HG02885 (cell line): ENCODE data around the gene ZFP69.
"Not testable (repeated sequence)": the region's sequence is repeated elsewhere in the genome, so short reads cannot be mapped to it uniquely, and the experiment has no call there.

Experiments used
- ATAC-seq: cut with Tn5 transposase; IDR thresholded peaks from one replicate; pipeline ENCODE4 v1.9.1; 2021; ENCODE audit warnings: mild to moderate bottlenecking; ENCODE audit not compliant: unreplicated experiment, poor library complexity

The ZFP69 gene

DNA sequence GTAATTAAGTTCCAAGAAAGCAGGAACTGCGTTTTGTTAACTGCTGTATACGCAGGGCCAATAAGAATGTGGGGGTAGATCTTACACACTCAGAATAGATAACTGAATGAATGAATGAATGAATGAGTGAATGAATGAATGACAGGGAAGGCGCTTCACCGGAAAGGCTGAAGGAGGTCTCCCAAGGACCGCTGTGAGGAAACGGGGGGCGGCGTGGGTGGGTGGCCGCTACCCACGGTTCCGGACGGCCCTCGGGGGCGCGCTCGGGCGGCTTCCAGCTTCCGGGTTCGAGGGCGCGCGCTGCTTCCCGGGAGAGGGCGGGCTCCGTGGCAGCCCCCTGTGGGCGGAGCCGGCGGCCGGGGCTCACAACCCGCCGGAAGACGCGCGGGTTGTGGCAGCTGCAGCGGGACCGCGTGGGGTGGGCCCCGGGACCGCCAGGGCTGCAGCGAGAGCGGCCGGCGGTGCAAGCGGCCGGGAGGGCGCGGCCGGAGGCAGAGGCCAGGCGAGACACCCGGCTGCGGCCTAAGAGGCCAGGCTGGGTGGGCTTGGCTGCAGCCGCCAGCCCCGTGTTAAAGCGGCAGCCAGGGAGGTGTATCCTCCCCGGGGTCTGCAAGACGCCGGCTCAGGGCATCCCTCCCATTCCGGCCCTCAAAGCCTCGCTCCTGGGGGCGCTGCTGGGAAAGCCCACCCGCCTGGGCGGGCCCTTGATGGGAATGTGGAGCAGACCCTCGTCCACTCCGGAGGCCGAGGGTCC is at the start of gene ZFP69:
TSS of gene ZFP69 (plus strand) at position 367 of the 754 bp plus-strand sequence. CDS start 2,072 bp downstream, outside the sequence.
- peak; percentile 76 for ATAC-seq

DNA sequence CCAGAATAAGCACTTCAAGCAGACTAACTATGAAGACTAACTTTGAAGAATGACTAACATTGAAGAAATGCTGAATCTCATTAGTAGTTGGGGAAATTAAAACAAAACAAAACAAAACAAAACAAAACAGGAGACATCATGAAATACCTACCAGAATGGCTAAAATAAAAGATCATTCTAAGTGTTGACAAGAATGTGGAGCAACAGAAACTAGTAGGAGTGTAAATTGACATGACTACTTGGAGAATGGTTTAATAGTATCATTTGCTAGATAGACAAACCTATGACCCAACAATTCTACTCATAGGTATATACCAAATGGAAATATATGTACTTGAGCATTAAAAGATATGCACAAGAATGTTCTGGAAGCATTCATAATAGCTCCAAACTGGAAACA is 45.7 kb upstream of the ZFP69 start:
- no peak for ATAC-seq

DNA sequence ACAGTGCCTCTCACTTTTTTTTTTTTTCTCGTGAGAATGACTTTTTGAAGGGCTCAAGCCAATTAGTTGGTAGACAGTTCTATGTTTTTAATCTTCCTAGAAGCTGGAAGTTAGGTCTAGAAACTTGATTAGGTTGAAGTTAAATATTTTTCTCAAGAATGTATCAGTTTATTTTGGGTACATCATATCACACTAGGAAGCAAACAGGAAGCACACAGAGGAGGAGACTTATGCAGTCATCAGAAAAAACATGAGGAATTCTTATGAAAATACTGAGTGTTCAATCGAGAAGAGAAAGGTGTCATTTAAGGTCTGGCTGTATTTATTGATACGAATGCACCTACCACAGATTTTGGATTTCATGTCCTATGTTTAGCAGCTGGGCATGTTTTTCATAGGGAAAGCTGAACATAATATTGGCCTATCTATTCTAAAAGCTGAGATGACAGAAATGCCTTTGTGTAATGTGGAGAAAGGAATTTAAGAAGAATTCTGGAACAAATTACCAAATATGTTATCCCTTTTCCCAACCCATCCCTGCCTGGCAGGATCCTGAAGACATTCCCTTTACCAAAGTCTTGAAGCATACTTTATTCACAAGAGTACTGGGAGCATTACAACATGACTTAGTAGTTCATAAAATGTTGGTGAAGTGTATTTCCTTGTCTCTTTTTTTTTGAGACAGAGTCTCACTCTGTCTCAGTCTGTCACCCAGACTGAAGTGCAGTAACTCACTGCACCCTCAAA is 44.3 kb upstream of the ZFP69 start:
- ATAC-seq, result no peak

DNA sequence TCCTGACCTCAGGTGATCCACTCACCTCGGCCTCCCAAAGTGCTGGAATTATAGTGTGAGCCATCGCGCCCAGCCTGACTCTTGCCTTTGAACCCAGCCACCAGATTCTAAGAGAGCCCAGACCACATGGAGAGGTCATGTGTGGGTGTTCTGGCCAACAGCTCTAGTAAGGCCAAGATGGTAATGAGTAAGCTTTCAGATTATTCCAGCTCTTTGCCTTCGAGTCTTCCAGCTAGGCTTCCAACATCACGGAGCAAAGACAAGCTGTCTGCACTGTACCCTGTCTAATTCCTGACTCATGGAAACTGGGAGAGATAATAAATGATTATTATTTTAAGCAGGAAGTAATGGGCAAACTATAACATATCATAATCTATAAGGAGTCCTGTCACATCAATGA is 41.6 kb upstream of the ZFP69 start:
- ATAC-seq, result no peak

DNA sequence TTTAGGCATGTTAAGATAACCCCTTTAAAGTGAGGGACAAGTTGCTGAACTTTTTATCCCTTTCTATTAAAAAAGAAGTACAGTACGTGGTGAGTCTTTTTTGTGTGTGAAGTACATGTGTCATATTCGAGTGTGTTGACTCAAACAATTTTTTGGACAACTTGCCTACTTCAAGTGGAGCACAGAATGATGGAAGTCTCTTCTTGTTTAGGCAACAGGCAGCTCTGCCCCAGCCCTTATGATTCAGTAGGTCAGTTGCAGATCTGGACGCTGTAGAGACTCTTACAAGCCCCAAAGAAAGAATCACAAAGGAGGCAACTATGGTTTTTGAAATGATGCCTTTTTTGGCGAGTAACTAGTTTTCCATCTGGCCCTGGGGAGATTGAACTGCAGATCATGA is 41.2 kb upstream of the ZFP69 start:
- no peak for ATAC-seq

DNA sequence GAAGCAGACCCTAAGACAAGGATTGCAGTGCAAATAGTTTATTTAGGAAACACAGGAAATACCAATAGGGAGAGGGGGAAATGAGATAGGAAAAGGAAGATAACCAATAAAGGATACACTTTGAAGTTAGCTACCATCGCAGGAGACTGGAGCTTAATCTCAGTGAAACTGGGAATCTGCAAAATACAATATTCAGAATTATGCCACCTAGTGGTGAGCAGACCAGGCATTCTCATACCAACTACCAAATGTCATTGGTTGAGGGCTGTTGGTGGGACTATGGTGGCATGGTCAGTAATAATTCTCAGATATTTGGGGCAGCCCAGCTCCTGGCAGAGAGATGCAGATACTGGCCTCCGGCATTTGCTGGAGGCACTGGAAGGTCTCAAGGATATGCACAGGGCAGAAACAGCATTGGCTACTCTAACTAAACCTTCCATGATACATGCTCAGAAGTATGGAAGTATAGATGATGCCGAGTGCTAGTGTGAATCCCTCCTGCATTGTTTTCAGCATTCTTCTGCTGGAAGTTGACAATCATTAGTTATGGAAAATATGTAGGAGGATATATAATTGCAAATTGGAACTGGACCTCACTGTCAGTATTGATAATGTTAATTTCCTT is 38.6 kb upstream of the ZFP69 start:
- ATAC-seq, result no peak

DNA sequence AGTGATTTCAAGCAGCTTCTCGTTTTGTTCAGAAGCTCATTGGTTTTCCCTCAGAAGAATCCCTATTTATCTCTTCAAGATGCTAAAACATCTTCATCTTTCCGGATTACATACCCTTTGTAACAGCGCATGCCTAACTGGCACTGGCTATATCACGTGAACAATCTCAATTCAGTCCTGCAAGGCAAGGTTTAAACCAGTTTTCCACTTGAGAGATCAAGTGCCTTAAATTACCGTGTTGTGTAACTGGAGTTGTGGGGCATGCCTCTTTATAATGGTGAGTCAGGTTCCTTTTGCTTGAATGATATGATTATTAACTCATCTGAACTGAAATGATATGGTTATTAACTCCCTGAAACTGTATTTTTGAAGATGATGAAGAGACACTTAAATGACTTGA is 37.8 kb upstream of the ZFP69 start:
- ATAC-seq, result no peak

DNA sequence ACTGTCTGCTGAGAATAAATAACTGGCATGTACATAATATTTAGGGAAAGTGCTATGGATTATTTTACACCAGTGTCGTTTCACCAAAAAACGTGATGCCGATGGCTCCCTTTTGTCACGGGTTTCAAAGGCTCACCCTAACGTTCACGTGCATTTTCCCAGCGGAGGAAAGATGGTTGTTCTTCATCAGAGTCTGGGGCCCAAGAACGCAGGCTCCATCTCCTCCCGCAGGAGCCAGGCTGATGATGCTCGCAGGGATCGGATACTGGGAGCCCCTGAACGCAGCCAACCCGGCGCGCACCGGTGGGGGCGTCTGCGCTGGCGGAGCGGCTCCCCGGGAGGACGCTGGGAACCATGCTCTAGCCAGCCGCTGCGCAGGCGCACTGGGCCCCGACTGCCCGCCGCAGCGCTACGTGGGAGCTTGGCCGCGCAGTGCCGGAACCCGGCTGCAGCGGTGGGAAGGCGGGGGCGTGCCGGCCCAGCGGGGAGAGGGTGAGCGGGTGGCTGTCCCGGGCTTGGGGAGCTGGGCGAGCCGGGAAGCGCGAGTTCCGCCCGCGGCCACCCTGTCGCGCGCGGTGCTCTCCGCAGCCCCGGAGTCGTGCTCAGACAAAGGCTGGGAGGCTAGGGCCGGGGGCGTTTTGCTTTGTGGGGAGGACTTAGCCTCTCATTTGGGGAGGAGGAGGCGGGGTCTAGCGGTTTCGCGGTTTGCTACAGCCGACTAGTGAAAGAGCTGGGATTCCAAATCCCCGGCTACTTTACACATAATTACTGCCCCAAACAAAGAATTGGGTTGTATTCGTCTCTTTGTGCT is 27.2 kb upstream of the ZFP69 start, which contains the start of gene ZFP69B:
TSS of gene ZFP69B (plus strand) at position 793 of the 811 bp plus-strand sequence. CDS start 486 bp downstream, outside the sequence.
- ATAC-seq, result peak; percentile 90

DNA sequence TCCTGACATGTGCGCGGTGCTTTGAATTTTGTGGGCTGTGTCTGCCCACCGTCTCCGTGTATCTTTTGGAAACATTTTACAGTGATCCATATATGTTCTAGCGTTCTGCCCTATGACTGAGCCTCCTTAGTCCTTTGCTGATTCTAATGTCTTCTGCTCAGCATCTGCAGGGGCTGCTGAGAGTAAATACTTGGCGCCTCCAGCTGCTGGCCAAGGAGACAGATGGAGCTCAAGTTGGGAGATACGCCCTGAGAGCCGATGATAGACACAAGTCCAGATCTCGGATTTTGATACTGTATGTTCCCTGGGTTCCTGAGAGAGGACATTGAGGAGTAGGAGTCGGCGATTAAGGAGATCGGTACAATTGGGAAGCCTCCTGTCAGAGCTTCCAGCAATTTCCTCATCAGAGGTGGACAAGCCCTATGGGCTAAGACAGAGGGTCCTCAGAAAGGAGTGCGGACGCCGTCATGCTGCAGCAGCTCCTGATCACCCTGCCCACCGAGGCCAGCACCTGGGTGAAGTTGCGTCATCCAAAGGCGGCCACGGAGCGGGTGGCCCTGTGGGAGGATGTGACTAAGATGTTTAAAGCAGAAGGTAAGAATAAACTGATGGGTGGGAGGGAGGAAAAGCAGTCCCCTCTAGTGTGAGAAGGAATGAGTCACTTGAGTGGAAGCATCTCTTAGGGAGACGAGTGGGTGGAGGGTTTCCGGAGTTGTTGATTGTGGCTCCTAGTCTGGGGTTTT is 26.4 kb upstream of the ZFP69 start:
- peak; percentile 47 for ATAC-seq

DNA sequence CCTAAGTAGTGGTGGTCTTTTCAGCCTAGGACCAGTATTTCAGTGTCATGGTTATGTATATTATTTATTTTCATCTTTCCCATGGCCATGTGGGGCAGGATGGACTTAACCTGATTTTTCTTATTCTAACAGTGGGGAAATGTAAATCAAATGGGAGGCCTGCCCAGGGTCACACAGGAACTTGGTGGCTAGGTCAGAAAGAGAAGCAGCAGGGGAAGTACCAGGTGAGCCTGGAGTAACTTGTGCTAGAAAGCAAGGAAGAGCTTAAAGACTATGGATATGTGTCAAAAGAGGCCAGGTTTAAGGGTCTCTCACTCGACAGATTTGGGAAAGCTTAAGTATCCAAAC is 25.9 kb upstream of the ZFP69 start:
- no peak for ATAC-seq

DNA sequence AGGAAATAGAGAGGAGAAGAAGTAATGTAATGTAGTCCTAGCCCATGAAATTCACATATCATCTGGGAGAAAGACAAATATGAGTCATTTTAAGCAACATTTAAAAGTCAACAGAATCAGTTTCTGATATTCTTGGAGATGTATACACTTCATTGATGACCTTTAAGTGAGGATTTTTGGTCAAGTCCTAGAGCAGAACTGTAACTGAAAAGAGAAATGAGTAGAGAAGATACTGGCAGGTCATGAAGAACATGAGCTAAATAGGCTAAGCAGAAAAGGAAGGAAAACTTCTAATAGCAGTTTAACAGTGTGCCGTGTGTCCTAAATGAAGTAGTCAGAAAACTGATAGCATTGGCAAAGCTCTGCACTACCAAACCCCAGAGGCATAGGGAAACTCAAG is 22.2 kb upstream of the ZFP69 start:
- no peak for ATAC-seq

DNA sequence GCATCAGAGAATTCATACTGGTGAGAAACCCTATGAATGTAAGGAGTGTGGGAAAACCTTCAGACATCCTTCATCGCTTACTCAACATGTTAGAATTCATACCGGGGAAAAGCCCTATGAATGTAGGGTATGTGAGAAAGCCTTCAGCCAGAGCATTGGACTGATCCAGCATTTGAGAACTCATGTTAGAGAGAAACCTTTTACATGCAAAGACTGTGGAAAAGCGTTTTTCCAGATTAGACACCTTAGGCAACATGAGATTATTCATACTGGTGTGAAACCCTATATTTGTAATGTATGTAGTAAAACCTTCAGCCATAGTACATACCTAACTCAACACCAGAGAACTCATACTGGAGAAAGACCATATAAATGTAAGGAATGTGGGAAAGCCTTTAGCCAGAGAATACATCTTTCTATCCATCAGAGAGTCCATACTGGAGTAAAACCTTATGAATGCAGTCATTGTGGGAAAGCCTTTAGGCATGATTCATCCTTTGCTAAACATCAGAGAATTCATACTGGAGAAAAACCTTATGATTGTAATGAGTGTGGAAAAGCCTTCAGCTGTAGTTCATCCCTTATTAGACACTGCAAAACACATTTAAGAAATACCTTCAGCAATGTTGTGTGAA is 14.0 kb upstream of the ZFP69 start:
- no peak for ATAC-seq

DNA sequence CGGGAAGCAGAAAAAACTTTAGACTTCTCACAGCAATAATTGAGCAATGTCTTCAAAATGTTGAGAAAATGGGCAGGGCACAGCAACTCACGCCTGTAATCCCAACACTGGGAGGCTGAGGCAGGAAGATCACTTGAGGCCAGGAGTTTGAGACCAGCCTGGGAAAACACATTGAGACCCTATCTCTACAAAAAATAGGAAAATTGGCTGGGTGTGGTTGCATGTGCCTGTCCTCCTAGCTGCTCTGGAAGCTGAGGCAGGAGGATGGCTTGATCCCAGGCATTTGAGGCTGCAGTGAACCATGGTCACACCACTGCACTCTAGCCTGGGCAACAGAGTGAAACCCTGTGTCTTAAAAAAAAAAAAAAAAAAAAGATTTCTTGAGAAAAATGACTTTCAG is 7.8 kb upstream of the ZFP69 start:
- no peak for ATAC-seq

DNA sequence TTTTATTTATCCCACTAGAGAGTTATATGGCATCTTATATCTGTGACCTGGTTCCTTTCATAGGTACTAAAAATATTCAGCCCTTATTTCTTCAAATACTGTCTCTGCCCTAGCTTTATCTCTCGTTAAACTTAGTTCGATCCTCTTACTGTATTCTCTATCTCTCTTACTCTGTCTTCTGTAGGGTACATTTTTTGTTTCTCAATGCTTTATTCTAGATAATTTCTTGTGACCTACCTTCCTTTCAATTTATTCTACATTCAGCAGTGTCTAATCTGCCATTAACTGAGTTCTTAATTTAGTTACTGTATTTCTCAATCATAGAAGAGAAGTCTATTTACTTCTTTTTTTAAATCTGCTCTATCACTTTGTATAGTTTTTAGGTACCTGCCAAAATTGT is 1.8 kb upstream of the ZFP69 start:
- ATAC-seq, result no peak

DNA sequence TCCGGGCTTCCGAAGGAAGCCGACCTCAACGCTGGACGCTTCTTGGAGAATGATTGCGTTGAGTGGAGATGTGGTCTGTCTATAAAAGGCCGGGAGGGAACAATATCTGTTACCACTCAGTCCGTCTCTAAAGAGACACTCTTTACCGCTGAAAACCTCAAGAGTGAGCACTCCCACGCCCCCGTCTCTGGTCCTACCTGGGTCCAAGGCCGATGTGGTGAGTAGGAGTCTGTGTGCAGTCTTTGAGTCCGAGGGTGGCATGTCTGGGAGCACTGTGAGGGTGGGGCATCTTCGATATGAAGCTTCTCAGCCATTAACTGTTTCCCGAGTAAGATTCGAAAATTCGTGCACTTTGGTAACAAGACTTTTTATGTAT is 576 bp downstream of the ZFP69 start:
- peak; percentile 16 for ATAC-seq

DNA sequence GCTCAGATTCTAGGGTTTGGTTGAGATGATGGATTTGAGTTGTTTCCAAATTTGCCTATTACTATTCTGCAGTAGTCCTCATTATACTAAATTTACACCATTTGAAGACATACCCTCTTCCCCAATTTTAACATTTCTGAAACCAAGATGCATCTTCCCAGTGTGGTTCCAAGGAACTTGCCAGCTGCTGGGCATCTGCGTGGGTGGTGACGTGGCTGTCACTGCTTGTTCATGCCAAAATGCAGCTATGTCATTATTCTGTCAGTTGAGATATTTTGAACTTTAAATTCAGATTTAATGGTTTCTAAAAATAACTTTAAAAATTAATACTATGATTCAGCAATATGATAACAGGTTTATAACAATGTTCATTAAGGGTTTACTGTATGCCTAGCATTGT is 1.2 kb downstream of the ZFP69 start:
- no peak for ATAC-seq

DNA sequence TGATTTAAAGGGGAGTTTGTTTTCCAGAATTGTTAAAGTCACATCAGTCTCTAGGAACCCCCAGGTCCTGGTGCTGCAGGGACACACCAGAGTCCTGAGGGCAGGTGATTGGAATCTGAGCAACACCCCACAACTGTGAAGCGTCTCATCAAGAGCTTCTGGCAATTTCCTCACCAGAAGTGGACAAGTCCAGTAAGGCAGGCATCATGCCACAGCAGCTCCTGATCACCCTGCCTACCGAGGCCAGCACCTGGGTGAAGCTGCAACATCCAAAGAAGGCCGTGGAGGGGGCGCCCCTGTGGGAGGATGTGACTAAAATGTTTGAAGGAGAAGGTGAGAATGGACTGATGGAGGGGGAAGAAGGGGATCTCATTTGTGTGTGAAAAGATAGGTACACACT is 2.1 kb downstream of the ZFP69 start:
- ATAC-seq, result no peak

DNA sequence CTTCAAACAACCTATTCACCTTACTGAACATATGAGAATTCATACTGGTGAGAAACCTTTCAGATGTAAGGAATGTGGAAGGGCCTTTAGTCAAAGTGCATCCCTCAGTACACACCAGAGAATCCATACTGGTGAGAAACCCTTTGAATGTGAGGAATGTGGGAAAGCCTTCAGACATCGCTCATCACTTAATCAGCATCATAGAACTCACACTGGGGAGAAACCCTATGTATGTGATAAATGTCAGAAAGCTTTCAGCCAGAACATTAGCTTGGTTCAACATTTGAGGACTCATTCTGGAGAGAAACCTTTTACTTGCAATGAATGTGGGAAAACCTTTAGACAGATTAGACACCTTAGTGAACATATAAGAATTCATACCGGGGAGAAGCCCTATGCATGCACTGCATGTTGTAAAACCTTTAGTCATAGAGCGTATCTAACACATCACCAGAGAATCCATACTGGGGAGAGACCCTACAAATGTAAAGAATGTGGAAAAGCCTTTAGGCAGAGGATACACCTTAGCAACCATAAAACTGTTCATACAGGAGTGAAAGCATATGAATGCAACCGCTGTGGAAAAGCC is 18.3 kb downstream of the ZFP69 start:
- ATAC-seq, result no peak

DNA sequence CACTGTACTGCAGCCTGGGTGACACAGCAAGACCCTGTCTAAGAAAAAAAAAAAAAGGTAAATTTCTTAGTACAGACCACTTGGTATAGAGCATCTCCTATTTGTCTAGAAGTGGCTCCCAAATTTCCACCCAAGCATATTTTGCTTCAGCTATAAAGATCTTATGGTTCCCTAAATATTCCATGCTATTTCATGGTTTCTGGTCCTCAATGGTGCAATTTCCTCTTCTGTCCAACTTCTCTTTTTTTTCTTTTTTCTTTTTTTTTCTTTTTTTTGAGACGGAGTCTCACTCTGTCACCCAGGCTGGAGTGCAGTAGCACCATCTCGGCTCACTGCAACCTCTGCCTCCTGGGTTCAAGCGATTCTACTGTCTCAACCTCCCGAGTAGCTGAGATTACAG is 25.6 kb downstream of the ZFP69 start:
- not testable (repeated sequence) for ATAC-seq
